GM21515 (cell line): Measurements from ENCODE around the gene EIF4E2.

Experiments
- ATAC-seq: cut with Tn5 transposase; IDR thresholded peaks from one replicate; pipeline ENCODE4 v1.9.1; 2021; ENCODE audit not compliant: unreplicated experiment

EIF4E2 gene

GRCh38 chr2:232537079-232537478, 13.4 kb upstream of the EIF4E2 start:
- ATAC-seq, result no peak

- no peak for ATAC-seq
Measured at GRCh38 chr2:232537499-232537898, 13.0 kb upstream of the EIF4E2 start.

GRCh38 chr2:232538671-232539070, 11.8 kb upstream of the EIF4E2 start:
- ATAC-seq, result no peak

GRCh38 chr2:232539298-232540231, 10.9 kb upstream of the EIF4E2 start, which contains the start of gene CHRNG:
CHRNG (plus strand) TSS chr2:232539692; CDS start chr2:232539748, 56 bp downstream.
- ATAC-seq, result no peak

DNA sequence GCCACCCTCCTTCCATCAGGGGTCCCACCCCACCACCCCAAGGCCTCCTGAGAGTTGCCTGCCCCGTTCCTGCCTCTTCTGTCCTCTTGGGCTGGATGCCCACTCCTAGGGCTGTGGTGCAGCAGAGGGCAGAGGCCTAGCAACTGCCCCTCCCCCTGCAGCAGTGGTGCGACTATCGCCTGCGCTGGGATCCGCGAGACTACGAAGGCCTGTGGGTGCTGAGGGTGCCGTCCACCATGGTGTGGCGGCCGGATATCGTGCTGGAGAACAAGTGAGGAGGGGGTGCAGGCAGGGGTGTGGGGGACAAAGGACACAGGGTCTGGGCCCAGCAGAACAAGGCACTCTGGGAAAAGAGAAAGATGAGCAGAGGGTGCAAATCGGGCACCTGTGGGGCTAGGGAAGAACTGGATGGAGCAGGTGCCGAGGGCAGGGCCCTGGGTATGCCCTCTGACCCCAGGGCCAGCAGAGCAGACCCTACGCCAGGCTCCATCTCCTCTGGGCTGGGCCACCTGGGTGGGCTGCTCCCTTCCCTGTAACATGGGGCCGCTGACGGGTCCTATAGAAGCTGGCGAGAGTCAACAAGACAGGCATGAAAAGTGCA, 9.9 kb upstream of the EIF4E2 start:
- ATAC-seq, result no peak

DNA sequence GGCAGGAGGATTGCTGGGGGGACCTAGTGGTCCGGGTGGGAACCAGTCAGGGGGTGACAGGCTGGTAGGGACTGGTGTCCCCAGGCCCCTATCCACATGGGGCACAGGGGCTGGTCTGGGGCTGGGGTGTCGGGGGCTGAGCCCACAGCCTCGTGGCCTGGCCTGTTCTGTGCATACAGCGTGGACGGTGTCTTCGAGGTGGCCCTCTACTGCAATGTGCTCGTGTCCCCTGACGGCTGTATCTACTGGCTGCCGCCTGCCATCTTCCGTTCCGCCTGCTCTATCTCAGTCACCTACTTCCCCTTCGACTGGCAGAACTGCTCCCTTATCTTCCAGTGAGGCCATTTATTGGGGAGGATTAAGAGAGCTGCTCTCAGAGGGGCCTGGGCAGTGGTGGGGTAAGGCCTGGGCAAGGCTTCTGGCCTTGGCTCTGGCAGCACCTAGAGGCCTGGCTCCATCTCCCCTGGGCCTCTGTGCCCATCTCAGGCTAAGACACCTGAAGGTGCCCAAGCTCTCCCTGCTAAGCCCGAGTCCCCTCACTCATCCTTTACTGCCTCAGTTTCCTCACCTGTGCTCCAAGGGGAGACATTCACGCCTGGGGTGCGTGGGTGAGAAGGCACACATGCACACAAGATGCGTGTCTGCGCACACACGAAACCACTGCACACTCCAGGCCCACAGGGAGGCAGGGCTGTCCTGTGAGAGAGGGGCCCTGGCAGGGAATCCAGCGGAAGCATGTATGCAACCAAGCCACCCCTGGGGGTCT, 9.1 kb upstream of the EIF4E2 start:
- no peak for ATAC-seq

DNA sequence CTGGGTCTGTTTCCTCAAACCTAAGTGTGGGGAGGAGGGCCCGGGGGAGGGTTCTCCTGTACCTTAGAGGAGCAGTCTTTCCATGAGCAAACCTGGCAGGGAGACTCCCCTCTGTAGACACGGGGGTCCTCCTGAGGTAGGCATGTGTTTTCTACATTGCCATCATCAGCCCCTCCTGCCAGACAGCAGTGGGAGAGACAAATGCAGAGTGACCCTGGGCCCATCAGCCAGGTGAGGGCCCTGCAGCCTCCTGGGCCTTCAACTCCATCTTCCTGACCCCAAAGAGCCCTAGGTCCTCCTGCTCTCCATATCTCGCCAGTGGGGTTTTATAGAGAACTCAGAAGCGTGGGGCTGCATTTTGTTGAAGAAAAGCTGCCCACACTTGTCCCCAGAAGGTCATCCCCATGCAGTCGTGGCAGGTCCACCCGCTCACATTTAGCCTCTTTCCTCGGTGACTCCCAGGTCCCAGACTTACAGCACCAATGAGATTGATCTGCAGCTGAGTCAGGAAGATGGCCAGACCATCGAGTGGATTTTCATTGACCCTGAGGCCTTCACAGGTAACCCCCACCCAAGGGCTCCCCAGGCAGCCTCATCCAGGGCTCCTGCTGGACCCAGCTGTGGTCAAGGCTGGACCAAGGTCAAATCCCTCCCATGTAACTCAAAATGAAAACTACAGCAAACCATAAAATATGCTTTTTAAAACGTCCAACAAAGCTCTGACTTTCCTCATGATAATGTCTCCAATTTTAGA, 8.4 kb upstream of the EIF4E2 start:
- no peak for ATAC-seq

- ATAC-seq, result no peak
Measured at GRCh38 chr2:232542715-232543467, 7.6 kb upstream of the EIF4E2 start.

GRCh38 chr2:232543491-232543890, 7.0 kb upstream of the EIF4E2 start:
- no peak for ATAC-seq

DNA sequence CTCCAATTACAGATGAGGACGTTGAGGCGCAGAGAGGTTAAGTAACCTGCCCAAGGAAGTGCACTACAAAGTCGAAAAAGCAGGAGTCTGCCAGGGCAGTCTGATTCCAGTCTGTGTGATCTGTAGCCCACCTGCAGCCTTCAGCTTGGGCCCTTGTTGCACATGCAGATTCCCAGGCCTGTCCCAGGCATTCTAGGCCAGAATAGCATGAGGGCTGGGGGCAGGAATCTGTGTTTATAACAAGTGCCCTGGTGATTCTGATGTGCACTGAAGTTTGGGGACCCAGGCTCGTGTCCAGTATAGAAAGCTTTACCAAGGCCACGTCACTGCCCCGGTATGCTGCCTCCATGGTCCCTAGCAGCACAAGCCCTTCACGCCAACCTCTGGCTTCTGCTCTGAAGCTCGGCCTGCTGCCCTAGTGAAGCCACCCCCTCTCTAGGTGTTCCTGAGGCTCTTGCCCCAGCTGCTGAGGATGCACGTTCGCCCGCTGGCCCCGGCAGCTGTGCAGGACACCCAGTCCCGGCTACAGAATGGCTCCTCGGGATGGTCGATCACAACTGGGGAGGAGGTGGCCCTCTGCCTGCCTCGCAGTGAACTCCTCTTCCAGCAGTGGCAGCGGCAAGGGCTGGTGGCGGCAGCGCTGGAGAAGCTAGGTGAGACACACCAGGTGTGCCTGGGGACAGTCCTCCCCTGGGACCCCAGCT, 6.4 kb upstream of the EIF4E2 start:
- no peak for ATAC-seq

GRCh38 chr2:232544674-232545073, 5.8 kb upstream of the EIF4E2 start:
- no peak for ATAC-seq

- no peak for ATAC-seq
Measured at GRCh38 chr2:232545511-232546375, 4.7 kb upstream of the EIF4E2 start.

DNA sequence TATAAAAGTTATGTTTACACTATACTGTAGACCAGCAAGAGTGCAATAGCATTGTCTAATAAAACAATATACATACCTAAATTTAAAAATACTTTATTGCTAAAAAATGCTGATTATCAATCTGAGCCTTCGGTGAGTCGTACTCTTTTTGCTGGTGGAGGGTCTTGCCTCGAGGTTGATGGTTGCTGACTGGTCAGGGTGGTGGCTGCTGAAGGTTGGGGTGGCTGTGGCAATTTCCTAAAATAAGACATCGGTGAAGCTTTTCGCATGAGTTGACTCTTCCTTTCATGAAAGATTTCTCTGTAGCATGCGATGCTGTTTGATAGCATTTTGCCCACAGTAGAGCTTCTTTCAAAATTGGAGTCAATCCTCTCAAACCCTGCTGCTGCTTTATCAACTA, 2.5 kb upstream of the EIF4E2 start:
- ATAC-seq, result no peak

DNA sequence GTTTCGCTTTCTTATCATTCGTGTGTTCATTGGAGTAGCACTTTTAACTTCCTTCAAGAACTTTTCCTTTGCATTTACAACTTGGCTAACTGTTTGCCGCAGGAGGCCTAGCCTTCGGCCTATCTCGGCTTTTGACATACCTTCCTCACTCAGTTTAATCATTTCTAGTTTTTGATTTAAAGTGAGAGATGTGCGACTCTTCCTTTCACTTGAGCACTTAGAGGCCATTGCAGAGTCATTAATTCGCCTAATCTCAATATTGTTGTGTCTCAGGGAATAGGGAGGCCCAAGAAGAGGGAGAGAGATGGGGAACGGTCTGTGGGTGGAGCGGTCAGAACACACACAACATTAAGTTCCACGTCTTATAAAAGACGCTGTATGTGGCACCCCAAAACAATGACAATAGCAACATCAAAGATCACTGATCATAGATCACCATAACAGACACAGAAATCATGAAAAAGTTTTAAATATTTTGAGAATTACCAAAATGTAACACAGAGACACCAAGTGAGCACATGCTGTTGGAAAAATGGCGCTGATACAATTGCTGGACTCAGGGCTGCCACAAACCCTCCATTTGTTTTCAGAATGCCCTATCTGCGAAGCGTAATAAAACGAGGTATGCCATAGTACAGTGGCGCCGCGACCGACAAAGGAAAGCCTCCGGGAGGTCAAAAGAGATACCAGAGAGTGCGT, 685 bp upstream of the EIF4E2 start:
- ATAC-seq, result no peak

- no peak for ATAC-seq
Measured at GRCh38 chr2:232551250-232551638, 755 bp downstream of the EIF4E2 start.

GRCh38 chr2:232551776-232552175, 1.3 kb downstream of the EIF4E2 start:
- no peak for ATAC-seq

- no peak for ATAC-seq
Measured at GRCh38 chr2:232556426-232556825, 5.9 kb downstream of the EIF4E2 start.
